Glomerular visceral epithelial cell (primary cell): ENCODE measurements around the gene SKIC2.
"Not testable (repeated sequence)": the region's sequence is repeated elsewhere in the genome, so short reads cannot be mapped to it uniquely, and the experiment has no call there.

Source experiments
- DNase-seq: peaks from one replicate; pipeline ENCODE4 v3.0.0-alpha.2; 2016; ENCODE audit errors: extremely low spot score

Gene SKIC2

DNA sequence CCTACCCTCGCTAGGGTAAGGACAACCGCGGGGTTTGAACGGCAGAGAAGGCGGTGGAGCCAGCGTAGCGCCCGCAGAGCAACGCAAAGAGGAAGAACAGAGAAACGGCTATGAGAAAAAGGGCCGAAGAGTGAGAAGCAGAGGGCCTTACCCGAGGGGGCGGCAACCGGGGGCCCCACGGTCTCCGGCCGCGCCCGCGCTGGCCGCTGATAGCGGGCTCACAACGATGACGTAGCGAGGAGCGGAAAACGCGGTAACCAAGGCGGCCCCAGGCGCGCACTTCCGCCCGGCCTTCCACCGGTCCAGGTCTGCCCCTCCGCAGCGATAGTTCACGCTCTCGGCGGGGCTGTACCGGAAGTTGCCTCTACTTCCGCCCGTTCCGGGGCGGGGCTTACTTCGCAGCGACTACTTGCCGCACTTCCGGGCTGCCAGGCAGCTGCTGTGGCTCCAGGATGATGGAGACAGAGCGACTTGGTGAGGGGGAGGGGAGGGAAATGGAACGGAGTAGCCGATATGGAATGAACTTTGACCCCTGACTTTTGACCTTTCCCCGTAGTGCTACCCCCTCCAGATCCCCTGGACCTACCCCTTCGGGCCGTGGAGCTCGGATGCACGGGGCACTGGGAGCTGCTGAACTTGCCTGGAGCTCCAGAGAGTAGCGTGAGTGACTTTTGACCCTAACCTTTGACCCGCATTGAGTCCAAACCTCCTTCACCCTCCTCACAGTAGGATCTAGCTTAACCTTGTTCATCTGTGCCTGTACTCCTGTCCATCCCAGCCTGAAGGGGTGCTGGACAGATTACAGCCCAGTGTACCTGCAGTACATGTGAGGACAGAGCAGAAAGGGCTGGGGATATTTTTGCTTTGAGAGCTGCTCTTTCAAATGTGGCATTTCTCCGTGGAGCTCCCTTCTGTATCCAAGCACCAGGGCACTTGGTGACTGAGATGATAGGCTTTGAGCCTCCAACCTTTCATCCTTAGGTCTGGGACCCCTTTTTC, at the start of gene SKIC2, which contains the start of gene NELFE:
TSS of gene SKIC2 (plus strand) at position 435 of the 999 bp plus-strand sequence. CDS start at position 453, 18 bp downstream.
TSS of gene NELFE (minus strand) at position 231 of the 999 bp plus-strand sequence. CDS start 525 bp downstream, outside the sequence.
- peak; percentile 98 for DNase-seq

GRCh38 chr6:31909298-31909697, 49.7 kb upstream of the SKIC2 start:
- DNase-seq, result not testable (repeated sequence)

GRCh38 chr6:31911826-31912585, 47.0 kb upstream of the SKIC2 start:
- DNase-seq, result no peak

GRCh38 chr6:31915351-31915750, 43.6 kb upstream of the SKIC2 start:
- DNase-seq, result no peak

DNA sequence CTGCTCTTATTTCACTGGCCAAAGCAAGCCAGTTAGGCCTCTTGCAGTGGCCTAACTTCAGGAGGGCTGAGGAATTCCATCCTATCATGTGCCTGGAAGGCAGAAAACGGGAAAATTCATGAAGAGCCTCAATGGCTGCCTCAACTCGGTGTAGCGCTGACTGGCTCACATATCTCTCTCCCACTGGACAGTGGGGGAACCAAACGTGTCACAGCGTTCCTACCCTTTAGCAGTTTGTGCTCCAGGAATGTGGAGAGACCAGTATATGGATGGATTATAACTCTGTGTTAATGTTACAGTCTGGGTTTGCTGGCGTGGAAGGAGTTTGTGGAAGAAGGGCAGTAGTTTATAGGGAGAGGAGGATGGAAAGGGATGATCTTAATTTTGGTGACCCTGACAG, 43.2 kb upstream of the SKIC2 start:
- DNase-seq, result no peak

DNA sequence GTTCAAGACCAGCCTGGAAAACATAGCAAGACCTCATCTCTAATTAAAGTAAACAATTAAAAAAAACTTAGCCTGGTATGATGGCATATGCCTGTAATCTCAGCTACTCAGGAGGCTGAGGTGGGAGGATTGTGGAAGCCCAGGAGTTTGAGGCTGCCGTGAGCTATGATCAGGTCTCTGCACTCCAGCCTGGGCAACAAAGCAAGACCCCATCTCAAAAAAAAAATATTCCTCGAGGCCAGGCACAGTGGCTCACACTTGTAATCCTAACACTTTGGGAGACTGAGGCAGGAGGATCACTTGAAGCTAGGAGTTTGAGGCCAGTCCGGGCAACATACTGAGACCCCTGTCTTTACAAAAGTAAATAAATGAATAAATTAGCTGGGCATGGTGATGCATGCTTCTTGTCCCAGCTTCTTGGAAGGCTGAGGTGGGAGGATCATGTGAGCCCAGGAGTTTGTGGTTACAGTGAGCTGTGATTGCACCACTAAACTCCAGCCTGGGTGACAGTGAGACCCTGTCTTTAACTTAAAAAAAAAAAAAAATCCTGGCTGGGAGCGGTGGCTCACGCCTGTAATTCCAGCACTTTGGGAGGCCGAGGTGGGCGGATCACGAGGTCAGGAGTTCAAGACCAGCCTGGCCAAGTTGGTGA, 40.8 kb upstream of the SKIC2 start:
- DNase-seq, result no peak

DNA sequence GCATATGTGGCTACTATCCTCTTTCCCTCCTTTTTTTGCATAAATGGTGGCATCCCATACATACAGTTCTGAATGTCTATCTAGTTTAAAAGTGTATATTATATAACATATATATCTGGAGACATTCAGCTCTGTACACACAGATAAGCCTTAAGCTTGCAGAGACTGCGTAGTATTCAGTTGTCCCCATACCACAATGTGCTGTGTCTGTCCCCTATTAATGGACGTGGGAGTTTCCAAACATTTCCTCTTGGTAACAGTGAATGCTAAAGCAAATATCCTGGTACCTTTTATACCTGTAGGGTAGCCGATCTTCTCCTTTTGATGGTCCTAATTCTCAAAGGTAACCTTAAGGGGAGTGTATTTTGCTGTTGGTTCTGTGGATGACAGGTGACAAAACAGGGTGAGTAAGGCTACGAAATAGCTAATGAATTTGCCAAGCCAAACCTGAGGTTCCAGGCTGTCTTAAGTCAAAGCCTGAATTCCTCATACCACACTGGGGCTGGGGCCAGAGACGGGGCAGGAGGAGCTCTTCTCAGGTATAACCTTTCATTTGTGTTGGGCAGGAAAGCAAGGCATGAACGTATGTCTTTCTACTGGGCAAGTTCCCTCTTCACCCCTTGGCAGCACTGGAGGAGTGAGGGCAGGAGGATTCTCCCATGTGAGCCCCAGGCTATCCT, 39.2 kb upstream of the SKIC2 start:
- DNase-seq, result no peak

- no peak for DNase-seq
Measured at GRCh38 chr6:31920811-31921210, 38.2 kb upstream of the SKIC2 start.

DNA sequence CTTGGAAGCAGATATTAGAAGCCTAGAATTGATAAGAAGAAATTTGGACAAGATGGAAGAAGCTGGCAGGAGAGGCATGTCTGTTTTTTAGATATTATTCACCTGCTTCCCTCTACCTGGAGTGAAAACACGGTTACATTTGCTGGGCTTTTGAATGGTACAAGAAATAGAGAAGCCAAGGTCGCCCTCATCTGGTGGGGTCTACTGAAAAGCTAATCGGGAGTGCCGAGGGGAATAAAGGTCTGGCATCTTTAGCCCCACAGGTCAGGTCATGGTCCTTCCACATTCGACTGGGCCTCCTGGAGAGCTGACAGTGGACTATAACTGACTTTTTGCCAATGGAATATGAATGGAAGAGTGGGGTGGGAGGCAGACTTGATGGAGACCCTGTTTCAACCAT, 36.0 kb upstream of the SKIC2 start:
- no peak for DNase-seq

DNA sequence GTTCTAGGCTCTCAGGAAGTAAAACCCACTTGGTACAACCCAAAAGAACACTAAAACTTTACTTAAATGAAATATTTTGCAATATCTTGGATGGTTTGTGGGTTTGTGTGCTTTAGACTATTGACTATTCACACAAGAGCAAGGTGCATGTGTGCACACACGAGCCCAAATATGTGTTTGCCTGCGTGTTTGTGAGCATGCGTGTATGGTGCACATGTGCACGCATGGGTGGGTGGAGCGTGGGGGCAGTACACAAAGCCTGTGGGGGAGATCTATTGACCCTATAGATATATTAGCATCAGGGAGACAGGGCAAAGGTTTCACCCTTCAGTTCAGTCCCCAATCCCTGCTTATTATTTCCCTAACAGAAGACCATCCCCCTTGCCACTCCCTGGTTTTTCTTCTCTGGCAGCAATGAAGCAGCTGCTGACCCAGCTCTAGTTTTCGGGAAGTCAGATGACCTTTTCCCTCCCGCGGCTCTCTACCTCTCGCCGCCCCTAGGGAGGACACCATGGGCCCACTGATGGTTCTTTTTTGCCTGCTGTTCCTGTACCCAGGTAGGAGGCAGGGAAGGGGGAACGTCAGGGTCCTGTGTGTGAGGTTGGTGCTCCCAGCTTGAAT, 31.6 kb upstream of the SKIC2 start, which contains the start of gene C2:
TSS of gene C2 (plus strand) at position 476 of the 621 bp plus-strand sequence. CDS start at position 512, 36 bp downstream.
- DNase-seq, result no peak

- DNase-seq, result no peak
Measured at GRCh38 chr6:31927863-31928671, 30.9 kb upstream of the SKIC2 start.

GRCh38 chr6:31928672-31928939, 30.4 kb upstream of the SKIC2 start:
- no peak for DNase-seq

- DNase-seq, result no peak
Measured at GRCh38 chr6:31930962-31931361, 28.0 kb upstream of the SKIC2 start.

DNA sequence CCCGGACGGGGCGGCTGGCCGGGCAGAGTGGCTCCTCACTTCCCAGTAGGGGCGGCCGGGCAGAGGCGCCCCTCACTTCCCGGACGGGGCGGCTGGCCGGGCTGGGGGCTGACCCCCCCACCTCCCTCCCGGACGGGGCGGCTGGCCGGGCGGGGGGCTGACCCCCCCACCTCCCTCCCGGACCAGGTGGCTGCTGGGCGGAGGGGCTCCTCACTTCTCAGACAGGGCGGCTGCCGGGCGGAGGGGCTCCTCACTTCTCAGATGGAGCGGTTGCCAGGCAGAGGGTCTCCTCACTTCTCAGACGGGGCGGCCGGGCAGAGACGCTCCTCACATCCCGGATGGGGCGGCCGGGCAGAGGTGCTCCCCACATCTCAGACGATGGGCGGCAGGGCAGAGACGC, 26.8 kb upstream of the SKIC2 start:
- not testable (repeated sequence) for DNase-seq

- no peak for DNase-seq
Measured at GRCh38 chr6:31933537-31933936, 25.4 kb upstream of the SKIC2 start.

GRCh38 chr6:31935021-31935420, 24.0 kb upstream of the SKIC2 start:
- no peak for DNase-seq

- no peak for DNase-seq
Measured at GRCh38 chr6:31935823-31936222, 23.2 kb upstream of the SKIC2 start.

DNA sequence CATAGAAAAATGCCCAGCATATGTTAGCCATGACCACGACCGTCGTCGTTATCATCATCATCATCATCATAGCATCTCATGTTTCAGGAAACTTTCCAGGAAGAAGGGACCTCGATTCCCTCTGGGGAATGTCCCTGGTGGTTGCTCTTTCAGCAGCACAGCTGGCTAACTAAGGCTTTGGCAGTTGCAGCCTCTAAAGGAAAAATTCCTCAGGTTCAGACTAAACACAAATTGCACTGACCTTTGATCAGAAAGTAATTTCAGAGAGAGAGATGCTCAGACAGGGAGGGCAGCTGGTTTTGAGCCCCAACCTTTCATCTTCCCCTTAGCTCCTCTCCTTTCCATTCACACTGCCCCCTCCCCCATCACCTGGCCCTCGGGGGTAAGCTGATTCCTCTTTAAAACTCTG, 18.7 kb upstream of the SKIC2 start:
- DNase-seq, result peak; percentile 56

DNA sequence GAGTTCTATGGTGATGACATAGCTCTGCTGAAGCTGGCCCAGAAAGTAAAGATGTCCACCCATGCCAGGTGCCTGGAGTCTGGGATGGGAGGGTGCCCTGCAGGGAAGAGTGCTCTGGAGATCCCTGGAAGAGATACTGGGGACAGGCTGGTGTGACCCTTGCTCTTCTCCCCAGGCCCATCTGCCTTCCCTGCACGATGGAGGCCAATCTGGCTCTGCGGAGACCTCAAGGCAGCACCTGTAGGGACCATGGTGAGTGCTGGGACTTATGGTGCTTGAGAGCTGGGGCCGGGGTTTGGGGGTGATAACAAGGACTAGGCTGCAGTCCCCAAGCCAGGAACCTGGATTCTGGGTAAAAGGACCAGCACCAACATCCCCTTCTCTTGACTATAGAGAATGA, 15.2 kb upstream of the SKIC2 start:
- no peak for DNase-seq

DNA sequence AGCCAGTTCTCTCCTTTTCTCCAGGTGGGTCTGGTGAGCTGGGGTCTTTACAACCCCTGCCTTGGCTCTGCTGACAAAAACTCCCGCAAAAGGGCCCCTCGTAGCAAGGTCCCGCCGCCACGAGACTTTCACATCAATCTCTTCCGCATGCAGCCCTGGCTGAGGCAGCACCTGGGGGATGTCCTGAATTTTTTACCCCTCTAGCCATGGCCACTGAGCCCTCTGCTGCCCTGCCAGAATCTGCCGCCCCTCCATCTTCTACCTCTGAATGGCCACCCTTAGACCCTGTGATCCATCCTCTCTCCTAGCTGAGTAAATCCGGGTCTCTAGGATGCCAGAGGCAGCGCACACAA, 13.8 kb upstream of the SKIC2 start:
- no peak for DNase-seq
